ENCODE measurements around the gene RUBCN. TPM values are rescaled to one million over a fixed set of nuclear protein-coding genes. Genes with fewer than 3 reads are reported as not detected.

Gene RUBCN
- total RNA-seq, 1 donor from 2014 or later = 33.1 TPM

Other genes starting within 250 kb of the RUBCN start
- gene BDH1, start 180.9 kb downstream of the RUBCN start, total RNA-seq = 12.4 TPM
- 37.7 TPM for gene FYTTD1, start 13.0 kb upstream of the RUBCN start, total RNA-seq
- gene LRCH3, start 54.4 kb upstream of the RUBCN start, total RNA-seq = 35.7 TPM
- 692 TPM for gene RPL35A, start 213.3 kb upstream of the RUBCN start, total RNA-seq
- 12.3 TPM for gene LMLN, start 223.3 kb upstream of the RUBCN start, total RNA-seq